22Rv1 (cell line): Measurements from ENCODE around the gene SUPT3H.

Source experiments
- CTCF ChIP-seq: fragments of 450-650 bp; IDR thresholded peaks from 2 replicates; pipeline ENCODE4 v1.5.1; 2017; ENCODE audit warnings: mild to moderate bottlenecking
- ZFX ChIP-seq: fragments of 450-650 bp; IDR thresholded peaks from 2 replicates; pipeline ENCODE4 v1.6.1; 2017; ENCODE audit warnings: antibody characterized with exemption, borderline replicate concordance

- no peak for TF ChIP-seq CTCF
- TF ChIP-seq ZFX, result no peak
These were observed 9.5 kb upstream of the SUPT3H start for GRCh38 chr6:45387236-45387635.
